CD8-positive, alpha-beta memory T cell (primary cell): ENCODE measurements around the gene ITPRIPL2. TPM values are rescaled to one million over a fixed set of nuclear protein-coding genes. Genes with fewer than 3 reads are reported as not detected.

Experiments
- CTCF ChIA-PET: fragments of 350-600 bp; sonication (Branson Sonifier 250); formaldehyde crosslinking; loops from one replicate; lab custom pipeline; 2021; ENCODE audit warnings: antibody characterized with exemption; lab: Charles Lee
- POLR2A ChIA-PET: fragments of 350-600 bp; sonication (Branson Sonifier 250); formaldehyde crosslinking; loops from one replicate; lab custom pipeline; 2021; ENCODE audit warnings: antibody characterized with exemption; lab: Charles Lee
- DNase-seq, 5 donors: peaks; one replicate each; pipeline versions ENCODE4 v3.0.0 to v3.0.0-alpha.2; 2020 to 2022; ENCODE audit warnings: mixed read lengths in 1 of 5
- H3K27ac ChIP-seq: one replicate; pipeline ENCODE4 v1.7.0; 2013; ENCODE audit warnings: low read depth, mild to moderate bottlenecking, low read length, moderate library complexity
- H3K27me3 ChIP-seq: 2 replicates; pipeline ENCODE4 v1.7.0; 2013; ENCODE audit warnings: low read length, mild to moderate bottlenecking; ENCODE audit not compliant: insufficient read depth, poor library complexity, severe bottlenecking
- H3K36me3 ChIP-seq: 2 replicates; pipeline ENCODE4 v1.7.0; 2013; ENCODE audit warnings: mild to moderate bottlenecking, low read length, moderate library complexity; ENCODE audit not compliant: insufficient read depth
- H3K4me1 ChIP-seq: 2 replicates; pipeline ENCODE4 v1.7.0; 2013; ENCODE audit warnings: mild to moderate bottlenecking, low read length, moderate library complexity; ENCODE audit not compliant: insufficient read depth
- H3K4me3 ChIP-seq: 2 replicates; pipeline ENCODE4 v1.7.0; 2013; ENCODE audit warnings: mild to moderate bottlenecking, low read length
- H3K9me3 ChIP-seq: 2 replicates; pipeline ENCODE4 v1.7.0; 2013; ENCODE audit warnings: mild to moderate bottlenecking, low read length
- H3K27ac Mint-ChIP-seq, 8 donors: one replicate each; pipeline ENCODE4 v1.8.0; 2020 to 2021; ENCODE audit warnings: mixed read lengths in 8 of 8, mild to moderate bottlenecking in 6 of 8, inconsistent platforms in 3 of 8, moderate library complexity in 3 of 8
- H3K27me3 Mint-ChIP-seq, 2 donors: one replicate each; pipeline ENCODE4 v1.8.0; 2020 to 2021; ENCODE audit warnings: mixed read lengths in 2 of 2, mild to moderate bottlenecking in 1 of 2, moderate library complexity in 1 of 2
- H3K36me3 Mint-ChIP-seq, 3 donors: one replicate each; pipeline ENCODE4 v1.8.0; 2020 to 2021; ENCODE audit warnings: mixed read lengths in 3 of 3, inconsistent platforms in 1 of 3, mild to moderate bottlenecking in 1 of 3
- H3K4me1 Mint-ChIP-seq, 3 donors: one replicate each; pipeline ENCODE4 v1.8.0; 2020 to 2021; ENCODE audit warnings: mixed read lengths in 3 of 3, inconsistent platforms in 1 of 3, mild to moderate bottlenecking in 1 of 3
- H3K4me3 Mint-ChIP-seq, 7 donors: one replicate each; pipeline ENCODE4 v1.8.0; 2020 to 2021; ENCODE audit warnings: mixed read lengths in 7 of 7, mild to moderate bottlenecking in 6 of 7, moderate library complexity in 4 of 7, inconsistent platforms in 2 of 7
- H3K9me3 Mint-ChIP-seq, 5 donors: one replicate each; pipeline ENCODE4 v1.8.0; 2020 to 2022; ENCODE audit warnings: mixed read lengths in 5 of 5, mild to moderate bottlenecking in 3 of 5, moderate library complexity in 2 of 5, inconsistent platforms in 1 of 5
- polyA plus RNA-seq: library from polyadenylated mRNA; unstranded; fragments of 300-500 nt; fragmentation: Illumina TruSeq; gene quantifications from one replicate; pipeline ENCODE4 v1.2.3, GENCODE V29; 2021
- total RNA-seq, 2 experiments: library from RNA; stranded (reverse); gene quantifications; one replicate each; pipeline ENCODE4 v1.2.3, GENCODE V29; 2021

Gene ITPRIPL2
- total RNA-seq (10 to 100 TPM; 15.8 to 17.3 TPM), polyA plus RNA-seq (0.89 TPM)

- Histone ChIP-seq H3K27ac (no peak within 1 kb of the TSS), H3K4me1 (no peaks in the 10 kb centered on the region), H3K27me3 (no peaks in the 10 kb centered on the region), H3K4me3 (no peak within 1 kb of the TSS), H3K9me3 (no peaks in the 10 kb centered on the region), H3K36me3 (no peaks in the 10 kb centered on the region)
- Mint-ChIP-seq H3K4me1 (peaks cover 12 to 21% (median 18%) of the 10 kb centered on the region in 3 donors), H3K9me3 (no peaks in the 10 kb centered on the region), H3K27ac (peak within 1 kb of the TSS in 2 of 8 donors; percentile 22 to 75), H3K27me3 (peaks cover 6 to 38% of the 10 kb centered on the region in 2 donors), H3K36me3 (no peaks in the 10 kb centered on the region), H3K4me3 (peak within 1 kb of the TSS in 6 of 7 donors; percentile 50 to 82 (median 64))
- ChIA-PET CTCF (no interaction called here), POLR2A (no interaction called here)
- DNase-seq, result no peak
Measured at GRCh38 chr16:19113577-19114358, at the start of gene ITPRIPL2. Gene ITPRIPL2 (plus strand): TSS chr16:19113964. CDS start chr16:19114462, 498 bp downstream.

- H3K9me3 Mint-ChIP-seq, result no peaks in the 10 kb centered on the region
- Histone ChIP-seq H3K27ac (peak overlapping the region; percentile 100), H3K36me3 (no peaks in the 10 kb centered on the region), H3K27me3 (no peaks in the 10 kb centered on the region), H3K4me1 (peaks cover 14% of the 10 kb centered on the region), H3K4me3 (no peak overlapping the region), H3K9me3 (no peaks in the 10 kb centered on the region)
- CTCF ChIA-PET, result interaction anchor here (0.9 to 1.6 kb wide), 4 partner anchors 8 to 488 kb away, joined by 3 to 9 read pairs (median 3); partner anchors contain the start of genes RPS15A and VPS35L
- H3K36me3 Mint-ChIP-seq, result peaks cover 0 to 13% (median 2%) of the 10 kb centered on the region in 3 donors
- POLR2A ChIA-PET, result interaction anchor here (1.0 kb wide), 1 partner anchor 266 kb away, joined by 4 read pairs; the partner anchor contains the start of gene ARL6IP1
- DNase-seq, result no peak
- H3K27ac Mint-ChIP-seq, result peak overlapping the region; percentile 92 to 100 (median 98)
- H3K4me3 Mint-ChIP-seq, result peak overlapping the region; percentile 92 to 96 (median 95)
- peaks cover 1 to 3% of the 10 kb centered on the region in 2 donors for H3K27me3 Mint-ChIP-seq
- H3K4me1 Mint-ChIP-seq, result peaks cover 6 to 22% (median 18%) of the 10 kb centered on the region in 3 donors
Measured at GRCh38 chr16:19066988-19067348, 46.8 kb upstream of the ITPRIPL2 start.

GRCh38 chr16:19067349-19068236, 46.2 kb upstream of the ITPRIPL2 start, which contains the start of gene COQ7:
Gene COQ7 (plus strand): TSS chr16:19067614. CDS start chr16:19067665, 51 bp downstream.
- Mint-ChIP-seq H3K9me3 (no peaks in the 10 kb centered on the region), H3K27ac (peak within 1 kb of the TSS; percentile 92 to 100 (median 98)), H3K27me3 (peaks cover 1 to 3% of the 10 kb centered on the region in 2 donors), H3K4me3 (peak within 1 kb of the TSS; percentile 92 to 96 (median 95)), H3K4me1 (peaks cover 8 to 22% (median 19%) of the 10 kb centered on the region in 3 donors), H3K36me3 (peaks cover 0 to 19% (median 2%) of the 10 kb centered on the region in 3 donors)
- H3K4me1 ChIP-seq, result peaks cover 14% of the 10 kb centered on the region
- no peaks in the 10 kb centered on the region for H3K36me3 ChIP-seq
- ChIA-PET CTCF (interaction anchor here (0.7 to 1.6 kb wide), 5 partner anchors 9 to 488 kb away, joined by 3 to 9 read pairs (median 3); partner anchors contain the start of genes RPS15A and VPS35L), POLR2A (interaction anchor here (0.6 to 1.0 kb wide), 3 partner anchors 28 to 457 kb away, joined by 3 to 4 read pairs (median 3); partner anchors contain the start of genes ARL6IP1 and CCP110)
- DNase-seq, result peak; percentile 98 to 99 (median 99)
- no peaks in the 10 kb centered on the region for H3K9me3 ChIP-seq
- H3K4me3 ChIP-seq, result peak within 1 kb of the TSS; percentile 93
- no peaks in the 10 kb centered on the region for H3K27me3 ChIP-seq
- H3K27ac ChIP-seq, result peak within 1 kb of the TSS; percentile 100

GRCh38 chr16:19068237-19068815, 45.4 kb upstream of the ITPRIPL2 start:
- H3K36me3 Mint-ChIP-seq, result peaks cover 0 to 21% (median 2%) of the 10 kb centered on the region in 3 donors
- Histone ChIP-seq H3K4me3 (peak overlapping the region; percentile 93), H3K27me3 (no peaks in the 10 kb centered on the region), H3K36me3 (no peaks in the 10 kb centered on the region), H3K27ac (peak overlapping the region; percentile 100), H3K9me3 (no peaks in the 10 kb centered on the region), H3K4me1 (peaks cover 14% of the 10 kb centered on the region)
- DNase-seq, result no peak
- peaks cover 8 to 22% (median 19%) of the 10 kb centered on the region in 3 donors for H3K4me1 Mint-ChIP-seq
- peak overlapping the region; percentile 92 to 96 (median 95) for H3K4me3 Mint-ChIP-seq
- ChIA-PET CTCF (interaction anchor here (0.7 to 1.7 kb wide), 8 partner anchors 9 to 687 kb away, joined by 3 to 9 read pairs (median 3); partner anchors contain the start of gene VPS35L), POLR2A (interaction anchor here (0.6 to 1.0 kb wide), 5 partner anchors 27 to 456 kb away, joined by 3 to 7 read pairs (median 4); partner anchors contain the start of genes ARL6IP1 and CCP110)
- peak overlapping the region; percentile 92 to 100 (median 98) for H3K27ac Mint-ChIP-seq
- no peaks in the 10 kb centered on the region for H3K9me3 Mint-ChIP-seq
- H3K27me3 Mint-ChIP-seq, result peaks cover 0 to 1% of the 10 kb centered on the region in 2 donors

GRCh38 chr16:19071811-19072777, 41.7 kb upstream of the ITPRIPL2 start:
- peak overlapping the region in 2 of 8 donors; percentile 53 to 85 for H3K27ac Mint-ChIP-seq
- peak; percentile 12 to 60 (median 23) for DNase-seq
- peaks cover 6 to 18% (median 17%) of the 10 kb centered on the region in 3 donors for H3K4me1 Mint-ChIP-seq
- POLR2A ChIA-PET, result no interaction called here
- H3K9me3 Mint-ChIP-seq, result no peaks in the 10 kb centered on the region
- H3K27me3 Mint-ChIP-seq, result no peaks in the 10 kb centered on the region
- H3K4me3 ChIP-seq, result no peak overlapping the region
- no peaks in the 10 kb centered on the region for H3K27me3 ChIP-seq
- CTCF ChIA-PET, result interaction anchor here (0.7 to 1.3 kb wide), 2 partner anchors 14 to 270 kb away, joined by 3 to 5 read pairs; partner anchors contain the start of gene ARL6IP1
- H3K36me3 Mint-ChIP-seq, result peaks cover 2 to 46% (median 10%) of the 10 kb centered on the region in 3 donors
- H3K4me1 ChIP-seq, result peaks cover 12% of the 10 kb centered on the region
- H3K4me3 Mint-ChIP-seq, result peak overlapping the region in 1 of 7 donors; percentile 51
- H3K27ac ChIP-seq, result no peak overlapping the region
- no peaks in the 10 kb centered on the region for H3K36me3 ChIP-seq
- no peaks in the 10 kb centered on the region for H3K9me3 ChIP-seq

GRCh38 chr16:19073344-19073743, 40.4 kb upstream of the ITPRIPL2 start:
- Histone ChIP-seq H3K4me3 (no peak overlapping the region), H3K27ac (no peak overlapping the region), H3K4me1 (peaks cover 7% of the 10 kb centered on the region), H3K27me3 (no peaks in the 10 kb centered on the region), H3K36me3 (no peaks in the 10 kb centered on the region), H3K9me3 (no peaks in the 10 kb centered on the region)
- peaks cover 4 to 47% (median 12%) of the 10 kb centered on the region in 3 donors for H3K36me3 Mint-ChIP-seq
- peak overlapping the region in 2 of 8 donors; percentile 19 to 72 for H3K27ac Mint-ChIP-seq
- ChIA-PET POLR2A (no interaction called here), CTCF (interaction anchor here (1.3 kb wide), 1 partner anchor 13 kb away, joined by 5 read pairs; no protein-coding TSS in a partner anchor)
- H3K9me3 Mint-ChIP-seq, result no peaks in the 10 kb centered on the region
- no peak for DNase-seq
- H3K4me1 Mint-ChIP-seq, result peaks cover 4 to 9% (median 8%) of the 10 kb centered on the region in 3 donors
- H3K4me3 Mint-ChIP-seq, result no peak overlapping the region
- H3K27me3 Mint-ChIP-seq, result no peaks in the 10 kb centered on the region
